KOPT-K1 (cell line): Measurements from ENCODE around the gene CLEC19A.

Experiments used
- H3K27ac ChIP-seq: fragments of 200-600 bp; sonication (generic); 2 replicates; pipeline ENCODE4 v1.5.1; 2016; ENCODE audit warnings: antibody characterized with exemption, mild to moderate bottlenecking, low read depth, low read length; ENCODE audit not compliant: poor library complexity, severe bottlenecking
- H3K36me3 ChIP-seq: fragments of 200-600 bp; sonication (generic); 2 replicates; pipeline ENCODE4 v1.5.1; 2017; ENCODE audit warnings: antibody characterized with exemption, mild to moderate bottlenecking, low read length, moderate library complexity; ENCODE audit not compliant: insufficient read depth
- H3K9me3 ChIP-seq: fragments of 200-600 bp; sonication (generic); 2 replicates; pipeline ENCODE4 v1.5.1; 2017; ENCODE audit warnings: antibody characterized with exemption, low read length, mild to moderate bottlenecking; ENCODE audit not compliant: insufficient read depth, poor library complexity, severe bottlenecking

Gene CLEC19A

DNA sequence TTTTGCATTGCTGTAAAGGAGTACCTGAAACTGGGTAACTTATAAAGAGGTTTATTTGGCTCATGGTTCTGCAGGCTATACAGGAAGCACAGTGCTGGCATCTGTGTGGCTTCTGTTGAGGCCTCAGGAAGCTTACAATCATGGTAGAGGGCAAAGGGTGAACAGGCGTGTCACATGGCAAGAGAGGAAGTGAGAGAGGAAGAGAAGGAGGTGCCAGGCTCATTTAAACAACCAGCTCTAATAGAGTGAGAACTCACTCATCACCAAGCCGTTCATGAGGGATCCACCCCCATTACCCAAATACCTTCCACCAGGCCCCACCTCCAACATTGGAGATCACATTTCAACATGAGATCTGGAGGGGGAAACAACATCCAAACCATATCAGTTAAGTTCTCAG, 16.4 kb upstream of the CLEC19A start:
- Histone ChIP-seq H3K27ac (no peak overlapping the region), H3K36me3 (no peaks in the 10 kb centered on the region)

DNA sequence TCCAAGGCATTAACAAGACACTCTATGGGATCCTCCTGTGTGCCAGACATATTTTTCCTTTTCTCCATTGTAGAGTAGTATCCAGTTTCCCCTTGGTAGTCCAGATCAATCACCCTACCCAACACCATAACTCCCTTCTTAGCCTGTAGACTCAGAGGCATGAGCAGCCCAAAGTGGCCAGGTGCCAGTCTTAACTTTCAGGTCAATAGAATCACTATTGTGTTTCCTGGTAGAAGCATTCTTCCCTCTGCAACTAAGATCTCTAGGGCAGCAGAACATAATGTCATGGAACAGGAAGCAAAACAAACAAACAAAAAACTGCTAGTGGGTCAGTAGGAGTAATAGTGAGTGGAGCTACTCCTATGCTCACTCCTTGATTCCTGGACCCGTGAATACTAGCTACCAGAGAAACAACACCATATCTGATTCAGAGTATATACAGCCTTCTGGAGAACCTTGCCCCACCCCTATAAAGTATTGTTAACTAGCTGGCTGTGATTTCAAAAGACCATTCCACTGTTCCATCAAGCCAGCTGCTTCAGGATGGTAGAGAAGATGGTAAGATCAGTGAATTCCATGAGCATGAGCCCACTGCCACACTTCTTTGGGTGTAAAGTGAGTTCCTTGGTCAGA, 11.2 kb upstream of the CLEC19A start:
- no peaks in the 10 kb centered on the region for H3K9me3 ChIP-seq
- no peak overlapping the region for H3K27ac ChIP-seq
- H3K36me3 ChIP-seq = no peaks in the 10 kb centered on the region

More for the DNA sequence above, 16.4 kb upstream of the CLEC19A start:
- peaks cover 6% of the 10 kb centered on the region for H3K9me3 ChIP-seq

DNA sequence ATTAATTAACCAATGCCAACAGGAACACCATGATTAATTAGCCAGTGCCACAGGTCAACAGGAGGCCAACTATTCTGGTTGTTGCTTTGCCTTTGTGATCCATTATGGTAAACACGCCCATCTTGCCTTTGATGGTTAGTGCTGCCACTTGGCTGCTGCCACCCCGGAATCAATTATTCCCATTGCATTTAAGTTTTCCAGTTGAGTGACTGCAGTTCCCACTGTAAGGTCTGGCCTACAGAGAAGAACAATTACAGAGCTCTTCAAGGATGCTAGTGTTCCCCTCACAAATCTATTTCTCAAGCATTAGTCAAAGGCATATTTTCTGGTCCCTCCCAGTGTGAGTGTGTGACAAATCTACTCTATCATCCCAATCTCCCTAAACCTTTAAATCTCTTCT, 7.1 kb upstream of the CLEC19A start:
- Histone ChIP-seq H3K9me3 (no peaks in the 10 kb centered on the region), H3K27ac (no peak overlapping the region), H3K36me3 (no peaks in the 10 kb centered on the region)

DNA sequence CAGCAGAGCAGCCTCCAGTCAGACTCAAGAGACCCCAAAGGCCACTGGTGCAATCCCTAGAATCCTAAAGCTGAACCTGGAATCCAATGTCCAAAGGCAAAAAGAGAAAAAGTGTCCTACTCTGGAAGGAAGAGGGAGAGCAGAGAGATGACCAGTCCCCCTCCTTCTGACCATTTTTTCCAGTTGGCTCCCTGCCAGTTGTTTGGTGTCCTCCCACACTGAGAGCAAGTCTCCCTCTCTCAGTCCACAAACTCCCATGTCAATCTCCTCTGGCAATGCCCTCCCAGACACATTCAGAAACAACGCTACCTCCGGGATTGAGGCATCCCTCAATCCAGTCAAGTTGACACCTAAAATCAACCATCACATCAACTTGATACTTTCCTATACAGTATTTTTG, 4.3 kb upstream of the CLEC19A start:
- H3K36me3 ChIP-seq = no peaks in the 10 kb centered on the region
- no peak overlapping the region for H3K27ac ChIP-seq
- no peaks in the 10 kb centered on the region for H3K9me3 ChIP-seq

DNA sequence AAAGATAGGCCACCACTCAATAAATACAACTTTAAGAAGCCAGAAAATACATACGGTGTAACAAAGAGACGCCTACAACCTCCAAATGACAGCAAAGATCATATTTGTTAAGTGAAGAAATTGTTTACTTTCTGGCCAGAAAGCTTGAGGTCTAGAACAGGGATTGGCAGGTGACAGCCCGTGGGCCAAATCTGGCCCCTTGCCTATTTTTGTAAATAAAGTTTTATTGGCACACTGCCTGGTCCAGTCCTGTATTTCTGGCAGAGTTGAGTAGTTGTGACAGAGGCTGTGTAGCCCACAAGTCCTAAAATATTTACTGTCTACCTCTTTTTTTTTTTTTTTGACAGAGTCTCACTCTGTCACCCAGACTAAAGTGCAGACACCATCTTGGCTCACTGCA, 3.4 kb upstream of the CLEC19A start:
- H3K9me3 ChIP-seq = no peaks in the 10 kb centered on the region
- H3K36me3 ChIP-seq = no peaks in the 10 kb centered on the region
- H3K27ac ChIP-seq = no peak overlapping the region

DNA sequence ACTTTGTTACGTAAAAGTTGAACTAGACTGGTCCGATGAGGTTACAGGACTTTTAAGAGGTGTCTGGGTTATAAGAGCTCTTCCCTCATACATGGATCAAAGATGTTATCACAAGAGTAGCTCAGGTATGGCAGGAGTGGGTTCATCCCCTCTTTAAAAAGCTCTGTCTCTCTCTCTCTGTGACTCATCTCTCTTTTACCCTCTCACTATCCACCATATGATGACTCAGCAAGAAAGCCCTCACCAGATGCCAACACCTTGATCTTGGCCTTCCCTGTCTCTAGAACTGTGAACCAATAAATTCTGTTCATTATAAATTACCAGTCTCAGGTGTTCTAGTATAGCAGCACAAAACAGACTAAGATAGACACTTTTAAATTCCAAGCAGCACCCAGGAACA, 1.9 kb upstream of the CLEC19A start:
- Histone ChIP-seq H3K9me3 (no peaks in the 10 kb centered on the region), H3K36me3 (no peaks in the 10 kb centered on the region), H3K27ac (no peak overlapping the region)

DNA sequence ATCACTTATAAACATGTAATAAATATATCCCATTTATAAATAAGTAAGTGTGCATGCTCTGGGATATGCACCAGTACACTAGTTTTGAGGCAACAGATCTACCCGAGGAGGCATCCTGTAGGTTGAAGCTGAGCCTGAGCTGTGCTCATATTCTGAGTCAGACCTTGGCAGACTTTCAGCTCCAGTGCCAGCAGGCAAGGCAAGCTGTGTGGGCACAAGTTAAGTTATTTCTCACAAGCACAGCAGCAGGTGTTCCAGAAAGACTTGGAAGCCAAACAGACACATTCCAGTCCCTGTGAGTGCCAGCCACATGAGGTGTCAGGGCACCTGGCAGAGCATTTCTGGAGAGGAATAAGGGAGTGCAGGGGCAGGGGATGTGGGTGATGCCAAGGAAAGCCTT, 1.3 kb upstream of the CLEC19A start:
- H3K9me3 ChIP-seq = no peaks in the 10 kb centered on the region
- H3K36me3 ChIP-seq = no peaks in the 10 kb centered on the region
- no peak overlapping the region for H3K27ac ChIP-seq

DNA sequence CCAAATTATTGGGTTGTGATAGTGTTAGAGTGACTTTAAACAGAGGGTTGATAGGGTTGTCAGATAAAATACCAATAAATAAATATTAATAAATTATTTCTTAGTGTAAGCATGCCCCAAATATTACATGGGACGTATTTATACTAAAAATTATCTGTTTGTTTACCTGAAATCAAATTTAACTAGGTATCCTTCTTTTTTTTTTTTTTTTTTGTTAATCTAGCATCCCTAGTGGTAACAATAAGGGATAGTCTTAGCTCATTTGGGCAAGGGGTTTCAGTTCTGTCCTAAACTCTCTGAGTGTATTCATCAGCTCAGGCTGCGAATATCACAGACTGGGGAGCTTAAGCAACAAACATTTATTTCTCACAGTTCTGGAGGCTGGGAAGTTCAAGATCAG, 1.3 kb downstream of the CLEC19A start:
- Histone ChIP-seq H3K9me3 (no peaks in the 10 kb centered on the region), H3K36me3 (no peaks in the 10 kb centered on the region), H3K27ac (no peak overlapping the region)

DNA sequence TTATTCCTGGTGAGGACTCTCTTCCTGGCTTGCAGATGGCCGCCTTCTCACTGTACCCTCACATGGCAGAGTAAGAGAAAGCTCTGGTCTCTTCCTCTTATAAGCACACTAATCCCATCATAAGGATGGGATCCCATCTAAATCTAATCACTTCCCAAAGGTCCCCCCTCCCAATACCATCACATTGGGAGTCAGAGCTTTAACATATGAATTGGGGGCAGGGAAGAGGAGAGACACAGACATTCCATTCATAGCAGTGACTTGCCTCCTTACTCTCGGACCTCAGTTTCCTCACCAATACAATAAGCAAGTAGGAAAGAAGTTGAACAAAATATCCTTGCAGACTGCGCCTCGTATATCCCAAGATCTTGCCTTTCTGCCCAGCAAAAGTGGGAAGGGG, 1.7 kb downstream of the CLEC19A start:
- no peak overlapping the region for H3K27ac ChIP-seq
- no peaks in the 10 kb centered on the region for H3K36me3 ChIP-seq
- H3K9me3 ChIP-seq = no peaks in the 10 kb centered on the region

DNA sequence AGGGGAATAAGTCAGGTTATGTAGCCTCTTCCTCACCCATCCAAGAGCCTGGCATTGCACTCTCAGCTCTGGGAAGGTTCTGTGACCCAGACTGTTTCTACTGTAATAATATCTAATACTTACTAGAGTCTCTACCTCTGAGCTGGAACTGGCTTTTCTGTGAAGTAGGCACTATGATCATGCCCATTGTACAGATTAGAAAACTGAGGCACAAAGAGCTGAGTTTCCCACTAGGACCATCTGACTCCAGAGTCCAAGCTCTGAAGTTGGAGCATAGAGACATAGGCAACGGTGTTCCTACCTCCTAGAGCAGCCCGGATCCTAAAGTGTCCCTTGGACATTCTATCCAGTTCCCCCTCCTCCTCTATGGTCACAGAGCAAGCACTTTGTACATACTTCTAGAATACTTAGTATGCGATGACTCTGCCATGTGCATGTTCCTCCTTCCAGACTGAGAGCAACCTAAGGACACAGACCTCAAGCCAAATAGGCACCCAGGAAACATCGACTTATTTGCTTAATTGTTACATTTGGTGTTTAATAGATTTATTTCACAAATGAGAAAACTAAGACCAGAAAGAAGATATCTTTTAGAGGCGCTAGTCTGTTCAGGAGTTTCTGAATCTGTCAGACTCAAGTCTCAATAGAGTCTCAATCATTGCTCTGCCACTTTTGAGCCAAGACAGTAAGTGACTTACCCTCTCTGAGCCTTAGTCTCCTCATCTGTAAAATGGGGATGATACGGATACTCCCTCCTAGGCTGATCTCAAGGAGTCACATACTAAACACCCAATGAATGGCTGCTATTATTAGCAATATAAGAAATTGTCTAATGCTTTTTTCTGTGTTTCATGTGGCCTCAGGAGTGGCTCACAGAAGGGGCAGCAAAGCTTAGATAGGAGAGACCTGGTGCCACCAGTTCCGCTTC, 3.6 kb downstream of the CLEC19A start:
- Histone ChIP-seq H3K9me3 (no peaks in the 10 kb centered on the region), H3K27ac (no peak overlapping the region), H3K36me3 (no peaks in the 10 kb centered on the region)

DNA sequence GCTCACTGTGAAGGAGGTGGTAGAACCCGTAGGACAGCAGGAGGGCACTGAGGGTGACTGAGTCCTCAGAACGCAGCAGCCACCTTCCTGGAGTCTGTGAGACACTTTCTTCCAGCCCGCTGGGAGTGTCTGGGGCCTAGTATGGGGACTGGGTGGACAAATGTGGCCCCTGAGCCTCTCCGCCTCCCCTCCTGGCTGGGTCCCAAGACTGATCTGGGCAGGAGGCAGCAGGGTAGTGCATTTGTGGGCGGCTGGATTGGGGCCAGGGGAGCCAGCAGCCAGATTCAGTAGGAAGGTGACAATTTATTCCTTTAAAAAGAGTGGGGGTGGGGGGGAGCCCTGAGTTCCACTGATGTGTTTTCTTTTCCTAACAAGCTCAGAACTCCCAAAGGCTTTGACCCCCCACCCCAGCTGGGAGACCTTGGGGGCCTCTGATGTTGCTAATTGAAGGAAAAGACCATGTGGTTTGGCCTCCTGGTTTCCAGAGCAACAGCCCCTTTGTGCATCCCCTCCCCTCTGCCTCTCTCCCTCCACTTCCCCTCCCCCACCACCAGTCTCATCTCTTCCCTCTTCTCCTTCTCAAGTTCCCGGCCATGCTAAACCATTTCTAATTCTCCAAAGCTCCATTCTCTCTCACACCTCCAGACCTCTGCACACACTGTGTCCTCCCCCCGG, 4.4 kb downstream of the CLEC19A start:
- Histone ChIP-seq H3K9me3 (no peaks in the 10 kb centered on the region), H3K36me3 (no peaks in the 10 kb centered on the region), H3K27ac (no peak overlapping the region)

DNA sequence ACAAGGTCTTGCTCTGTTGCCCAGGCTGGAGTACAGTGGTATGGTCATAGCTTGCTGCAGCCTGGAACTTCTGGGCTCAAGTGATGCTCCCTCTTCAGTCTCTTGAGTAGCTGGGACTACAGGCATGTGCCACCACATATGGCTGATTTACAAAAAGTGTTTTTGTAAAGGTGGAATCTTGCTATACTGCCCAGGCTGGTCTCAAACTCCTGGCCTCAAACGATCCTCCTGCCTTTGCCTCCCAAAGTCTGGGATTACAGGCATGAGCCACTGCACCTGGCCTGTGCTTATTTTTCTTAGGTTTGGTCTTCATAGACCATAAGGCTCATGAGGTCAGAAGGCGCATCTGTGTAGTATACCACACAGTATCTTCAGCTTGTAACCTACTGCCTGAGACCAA, 5.3 kb downstream of the CLEC19A start:
- no peaks in the 10 kb centered on the region for H3K36me3 ChIP-seq
- no peak overlapping the region for H3K27ac ChIP-seq
- no peaks in the 10 kb centered on the region for H3K9me3 ChIP-seq

DNA sequence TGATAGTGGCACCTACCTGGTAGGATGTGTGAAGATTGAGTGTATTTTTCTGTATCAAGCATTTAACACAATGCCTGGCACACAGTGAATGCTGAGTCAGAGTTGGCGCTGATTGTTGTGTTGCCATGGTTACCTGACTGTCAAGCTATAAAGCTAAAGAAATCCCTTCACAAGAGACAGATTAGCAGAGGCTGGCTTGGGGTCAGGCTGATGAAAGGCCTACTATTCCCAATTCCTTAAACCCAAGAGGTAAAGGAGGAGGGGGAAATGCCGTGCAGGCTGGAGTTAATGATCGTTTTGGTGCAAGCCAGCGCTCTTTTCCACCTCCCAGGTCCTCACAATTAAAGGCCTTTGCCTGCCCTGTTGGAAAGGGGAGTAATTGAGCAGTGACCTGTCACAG, 5.9 kb downstream of the CLEC19A start:
- Histone ChIP-seq H3K27ac (no peak overlapping the region), H3K9me3 (no peaks in the 10 kb centered on the region), H3K36me3 (no peaks in the 10 kb centered on the region)

DNA sequence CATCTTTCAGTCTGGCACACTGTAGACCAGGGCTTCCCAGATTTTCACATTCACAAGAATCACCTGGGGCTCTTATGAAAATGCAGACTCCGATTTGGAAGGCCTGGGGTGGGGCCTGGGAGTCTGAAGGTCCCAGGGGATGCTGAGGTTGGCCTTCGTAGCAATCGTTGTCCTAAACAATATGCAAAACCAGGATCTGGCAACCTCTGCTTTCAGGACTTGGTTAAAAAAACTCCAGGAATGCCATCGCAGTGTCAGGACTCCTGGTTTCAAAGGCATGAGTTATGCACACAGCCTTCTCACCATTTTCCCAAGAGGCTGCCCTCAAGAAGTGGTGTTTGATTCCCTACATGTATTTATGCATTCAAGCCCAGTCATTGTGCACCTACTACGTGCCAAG, 6.7 kb downstream of the CLEC19A start:
- Histone ChIP-seq H3K36me3 (no peaks in the 10 kb centered on the region), H3K27ac (no peak overlapping the region), H3K9me3 (no peaks in the 10 kb centered on the region)

DNA sequence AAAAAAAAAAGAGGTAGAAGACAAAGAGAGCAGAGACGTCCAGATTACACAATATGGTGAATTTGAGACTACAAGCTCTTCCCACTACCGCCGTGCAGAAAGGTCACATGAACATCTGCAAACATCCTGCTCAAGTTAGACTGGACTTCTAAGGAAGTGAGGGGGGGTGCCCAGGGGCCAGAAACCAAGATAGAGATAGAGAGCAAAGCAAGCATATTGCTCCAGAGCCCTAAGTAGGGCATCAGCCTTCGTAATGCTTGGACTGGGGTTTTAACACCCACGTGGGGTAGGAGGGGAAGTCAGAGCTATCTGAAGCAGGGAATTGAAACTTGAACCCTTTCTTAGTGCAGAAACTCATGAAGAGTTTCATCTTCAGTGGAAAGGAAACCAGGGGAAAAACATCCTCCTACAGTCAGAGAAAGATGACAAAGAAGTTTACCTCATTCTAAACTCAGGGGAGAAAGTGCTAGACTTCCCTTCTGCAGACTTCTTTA, 8.7 kb downstream of the CLEC19A start:
- Histone ChIP-seq H3K27ac (no peak overlapping the region), H3K9me3 (no peaks in the 10 kb centered on the region)

More for the DNA sequence above, 8.7 kb downstream of the CLEC19A start:
- no peaks in the 10 kb centered on the region for H3K36me3 ChIP-seq
